DMS153 treated with DMSO at 0.1 percent for 48 hours (cell line): ENCODE data around the gene PRPF40B.
"Not testable (repeated sequence)": the region's sequence is repeated elsewhere in the genome, so short reads cannot be mapped to it uniquely, and the experiment has no call there.

Experiments
- DNase-seq: peaks from one replicate; lab custom pipeline; 2025; ENCODE audit not compliant: unreplicated experiment; lab: John Stamatoyannopoulos, UW

The PRPF40B gene

DNA sequence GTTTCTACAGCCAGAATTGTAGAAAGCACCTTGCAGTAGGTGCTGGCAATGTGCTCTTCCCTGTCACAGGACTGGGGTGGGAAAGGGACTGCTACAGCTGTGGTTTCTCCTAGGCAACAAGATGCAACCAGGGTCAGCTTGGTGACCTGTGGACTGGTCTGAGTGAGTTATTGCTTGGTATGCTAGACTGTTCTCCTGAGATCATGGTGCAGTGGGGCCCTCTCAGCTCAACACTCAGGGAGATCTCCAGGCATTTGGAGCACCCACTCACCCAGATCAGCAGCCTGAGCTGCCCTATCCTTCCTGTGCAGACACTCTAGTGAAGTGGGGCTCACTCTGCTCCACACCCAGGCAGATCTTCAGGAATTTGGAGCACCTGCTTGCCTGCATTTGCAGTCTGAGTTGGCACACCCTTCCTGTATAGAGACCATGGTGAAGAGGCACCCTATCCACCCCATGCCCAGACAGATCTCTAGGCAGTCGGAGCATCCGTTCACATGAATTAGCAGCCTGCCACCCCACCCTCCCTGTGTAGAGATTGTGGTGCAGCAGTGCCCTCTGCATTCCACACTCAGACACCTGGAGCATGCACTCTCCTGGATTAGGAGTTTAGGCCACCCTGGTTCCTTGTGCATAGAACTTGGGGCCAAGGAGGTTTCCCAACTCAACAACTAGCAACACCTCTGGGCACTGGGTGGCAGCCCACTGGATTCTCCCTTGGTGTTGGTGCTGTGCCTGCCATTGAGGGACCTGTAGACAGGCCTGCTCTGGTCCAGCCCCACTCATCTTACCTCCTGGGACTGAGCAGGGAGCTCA lies 14.1 kb upstream of the PRPF40B start:
- no peak for DNase-seq

DNA sequence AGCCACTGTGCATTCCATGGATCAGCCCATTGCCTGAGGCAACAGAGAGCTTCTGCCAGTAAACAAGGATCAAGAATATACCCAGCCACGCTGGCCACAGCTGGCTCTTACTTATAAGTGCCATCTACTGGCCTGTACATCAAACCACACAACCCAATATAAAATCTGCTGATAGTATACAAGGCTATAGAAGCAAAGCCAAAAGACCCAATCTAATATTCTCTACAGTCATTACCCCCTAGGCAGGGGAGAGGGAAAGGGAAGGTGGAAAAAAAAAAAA lies 13.5 kb upstream of the PRPF40B start:
- no peak for DNase-seq

DNA sequence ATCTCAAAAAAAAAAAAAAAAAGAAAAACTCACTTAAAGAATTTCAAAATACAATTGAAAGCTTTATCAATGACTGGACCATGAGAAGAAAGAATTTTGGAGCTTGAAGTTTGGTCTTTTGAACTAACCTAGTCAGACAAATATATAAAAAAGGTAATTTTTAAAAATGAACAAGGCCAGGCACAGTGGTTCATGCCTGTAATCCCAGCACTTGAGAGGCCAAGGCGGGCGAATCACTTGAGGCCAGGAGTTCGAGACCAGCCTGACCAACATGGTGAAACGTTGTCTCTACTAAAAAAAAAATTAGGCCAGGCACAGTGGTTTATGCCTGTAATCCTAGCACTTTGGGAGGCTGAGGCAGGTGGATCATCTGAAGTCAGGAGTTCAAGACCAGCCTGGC lies 12.6 kb upstream of the PRPF40B start:
- DNase-seq: not testable (repeated sequence)

GRCh38 chr12:49612210-49612609 lies 11.2 kb upstream of the PRPF40B start:
- DNase-seq: no peak

DNA sequence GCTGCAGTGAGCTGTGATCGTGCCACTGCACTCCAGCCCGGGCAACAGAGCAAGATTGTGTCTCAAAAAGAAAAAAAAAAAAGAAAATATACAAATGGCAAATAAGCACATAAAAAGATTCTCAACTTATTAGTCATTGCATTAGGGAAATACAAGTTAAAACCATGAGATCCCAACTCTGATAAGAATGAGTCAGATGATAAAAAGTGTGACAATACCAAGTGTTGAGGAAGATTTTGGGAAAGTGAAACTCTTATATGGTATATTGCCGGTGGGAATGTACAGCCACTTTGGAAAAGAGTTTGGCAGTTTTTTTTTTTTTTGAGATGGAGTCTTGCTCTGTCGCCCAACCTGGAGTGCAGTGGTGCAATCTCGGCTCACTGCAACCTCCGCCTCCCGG lies 7.6 kb upstream of the PRPF40B start:
- no peak for DNase-seq

DNA sequence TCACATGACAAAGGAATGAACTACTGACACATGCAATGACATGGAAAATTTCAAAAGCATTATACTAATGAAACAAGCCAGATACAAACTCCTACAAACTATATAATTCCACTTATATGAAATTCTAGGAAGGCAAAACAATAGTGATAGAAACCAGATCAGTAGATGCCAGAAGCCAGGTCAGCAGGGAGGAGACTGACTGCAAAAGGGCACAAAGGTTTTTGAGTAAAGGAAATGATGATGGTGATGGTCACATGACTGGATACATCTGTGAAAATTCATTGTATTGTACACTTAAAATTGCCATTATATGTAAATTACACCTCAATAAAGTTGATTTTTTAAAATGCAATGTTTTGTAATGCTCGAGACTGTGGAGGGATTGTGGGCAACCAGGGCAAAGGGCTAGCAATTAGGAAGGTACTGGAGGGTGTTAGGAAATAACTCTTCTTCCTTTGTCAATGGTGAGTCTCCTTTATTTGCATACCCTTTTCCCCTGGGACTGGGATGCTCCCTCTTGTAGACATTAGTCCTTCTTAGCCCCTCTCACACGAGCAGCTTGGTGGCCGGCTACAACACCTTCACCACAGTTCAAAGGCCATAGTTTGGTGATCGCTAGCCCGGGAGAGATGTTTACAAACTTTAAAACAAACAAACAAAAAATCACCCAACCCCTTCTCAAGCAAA lies 6.7 kb upstream of the PRPF40B start:
- DNase-seq: no peak

- no peak for DNase-seq
Measured at GRCh38 chr12:49618576-49618975, 4.8 kb upstream of the PRPF40B start.

DNA sequence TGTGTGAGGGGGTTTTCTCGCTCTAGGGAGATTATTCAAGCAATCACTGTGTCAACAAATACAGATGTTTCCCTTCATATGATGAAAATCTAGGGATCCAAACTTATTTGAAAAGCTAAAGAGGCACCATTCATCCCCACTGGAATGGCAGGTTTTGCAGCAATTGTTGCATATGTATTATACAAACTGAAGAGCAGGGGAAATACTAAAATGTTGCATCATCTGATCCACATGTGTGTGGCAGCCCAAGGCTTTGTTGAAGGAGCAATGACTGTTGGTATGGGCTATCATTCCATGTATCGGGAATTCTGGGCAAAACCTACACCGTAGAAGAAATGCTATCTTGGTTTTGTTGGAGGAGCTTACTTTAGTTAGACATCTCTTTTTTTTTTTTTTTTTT lies 4.1 kb upstream of the PRPF40B start:
- DNase-seq: no peak

DNA sequence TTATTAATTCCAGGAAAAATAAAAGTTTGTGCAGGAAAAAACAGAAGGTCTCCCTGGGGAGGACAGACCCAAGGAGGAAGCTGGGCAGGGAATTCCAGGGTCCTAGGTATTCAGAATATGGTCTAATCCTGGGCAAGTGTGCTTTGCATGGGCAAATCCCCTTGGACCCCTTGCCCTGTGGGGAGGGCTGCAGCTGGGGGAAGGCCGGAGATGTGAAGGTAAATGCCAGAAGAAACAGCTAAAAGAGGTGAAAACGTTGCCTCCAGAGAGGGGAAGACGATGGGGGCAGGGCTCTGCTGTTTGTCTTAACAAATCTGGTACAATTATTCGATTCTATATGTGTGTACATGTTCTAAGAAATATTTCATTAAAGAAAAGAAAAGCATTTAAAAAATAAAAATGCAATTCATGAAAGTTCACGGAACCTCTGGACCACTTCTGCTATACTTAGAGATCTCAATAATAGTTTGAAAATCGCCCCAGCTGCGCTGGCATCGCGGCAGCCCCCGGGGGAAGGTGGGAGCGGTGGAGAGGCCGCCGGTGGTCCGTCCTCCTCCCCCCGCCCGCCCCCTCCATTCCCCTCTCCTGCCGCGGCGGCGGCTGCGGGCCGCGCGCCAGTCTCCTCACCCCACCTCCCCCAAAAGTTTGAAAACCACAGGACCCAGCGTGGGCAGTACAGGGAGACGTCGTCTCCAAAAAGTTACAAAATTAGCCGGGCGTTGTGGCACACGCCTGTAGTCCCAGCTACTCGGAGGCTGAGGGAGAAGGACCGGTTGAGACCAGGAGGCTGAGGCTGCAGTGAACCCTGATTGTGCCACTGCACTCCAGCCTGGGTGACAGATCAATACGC lies 1.5 kb upstream of the PRPF40B start:
- DNase-seq: no peak

DNA sequence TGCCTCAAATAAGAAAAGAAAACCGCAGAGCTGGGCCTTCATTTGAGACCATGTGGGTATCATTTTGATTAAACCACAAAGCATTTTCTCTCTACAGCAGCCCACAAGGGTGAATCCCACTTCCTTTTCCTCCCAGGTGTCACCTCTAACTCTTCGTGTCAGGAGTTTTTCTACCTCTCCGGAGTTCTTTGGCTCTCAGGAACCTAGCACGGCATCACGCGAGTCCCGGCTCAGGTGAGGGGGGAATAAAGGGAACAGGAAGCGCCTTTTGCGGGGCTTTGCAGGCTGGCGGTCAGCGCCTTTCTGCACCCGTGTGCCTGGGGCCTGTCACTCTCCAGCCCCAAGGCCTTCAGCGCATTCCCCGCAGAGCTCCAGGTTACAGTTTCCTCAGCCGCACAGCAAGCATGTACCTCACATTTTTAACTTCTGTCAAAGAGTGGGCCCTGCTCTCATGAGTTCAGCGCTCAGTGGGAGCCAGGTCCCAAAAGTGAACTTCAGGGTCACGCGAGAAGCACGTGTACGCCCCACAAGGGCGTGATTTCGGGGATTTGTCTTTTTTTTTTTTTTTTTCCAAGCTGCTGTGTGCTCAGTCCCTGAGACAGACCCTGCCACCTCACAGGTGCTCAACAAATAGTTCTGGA lies 740 bp upstream of the PRPF40B start:
- peak; percentile 31 for DNase-seq

GRCh38 chr12:49624921-49625577 lies 1.7 kb downstream of the PRPF40B start:
- DNase-seq: no peak

DNA sequence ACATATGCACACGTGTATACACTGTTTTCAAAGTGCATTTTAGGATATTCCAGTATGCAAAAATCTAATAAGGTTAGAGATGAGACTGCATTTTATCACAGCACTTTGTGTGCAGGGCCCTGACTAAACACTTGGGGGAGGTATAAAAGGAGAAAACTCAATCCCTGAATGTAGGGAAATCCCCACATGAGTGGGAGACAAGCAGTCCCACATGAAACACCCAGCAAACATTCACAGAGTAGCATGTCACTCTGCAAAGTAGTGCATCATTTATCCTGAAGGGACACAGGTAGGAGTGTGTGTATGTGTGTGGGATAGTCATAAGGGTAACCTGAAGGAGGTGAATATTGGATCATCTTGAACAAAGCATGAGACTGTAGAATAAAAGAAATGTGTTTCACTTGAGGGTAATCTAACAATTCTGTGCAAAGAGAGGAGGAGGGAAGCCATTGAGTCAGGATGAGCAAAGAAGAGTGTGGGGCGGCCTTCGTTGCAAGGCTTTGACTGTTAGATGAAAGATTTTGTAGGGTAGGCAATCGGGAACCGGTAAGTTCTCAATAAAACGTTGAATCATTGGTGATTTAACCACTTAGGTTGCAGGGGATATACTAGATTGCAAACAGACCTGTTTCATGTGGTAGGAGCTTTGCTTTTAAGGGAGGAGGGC lies 2.9 kb downstream of the PRPF40B start:
- DNase-seq: no peak

GRCh38 chr12:49626836-49627235 lies 3.5 kb downstream of the PRPF40B start:
- no peak for DNase-seq

DNA sequence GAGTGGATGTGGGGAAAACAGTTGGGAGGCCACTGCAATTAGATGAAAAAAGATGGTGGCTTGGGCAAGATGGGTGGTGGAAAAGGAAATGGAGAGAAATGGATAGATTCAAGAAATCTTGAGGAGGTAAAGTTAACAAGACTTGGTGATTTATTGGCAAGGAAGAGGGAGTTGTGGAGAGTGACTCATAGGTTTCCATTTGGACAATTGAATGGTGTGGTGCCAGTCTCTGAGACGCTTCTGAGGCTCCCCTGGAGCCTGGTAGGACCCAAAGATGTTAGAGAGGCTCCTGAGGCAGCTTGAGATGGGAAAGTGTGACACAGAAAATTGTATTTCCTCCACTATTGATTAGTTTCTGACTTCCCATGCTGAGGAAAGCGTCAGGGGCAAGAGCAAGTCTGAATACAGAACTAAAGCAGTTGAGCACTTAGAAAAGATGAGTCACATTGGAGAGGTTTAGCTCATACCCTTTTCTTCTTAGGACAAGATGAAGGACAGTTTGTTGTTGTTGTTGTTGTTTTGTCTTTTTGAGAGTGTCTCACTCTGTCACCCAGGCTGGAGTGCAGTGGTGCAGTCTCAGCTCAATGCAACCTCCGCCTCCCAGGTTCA lies 4.5 kb downstream of the PRPF40B start:
- DNase-seq: no peak

DNA sequence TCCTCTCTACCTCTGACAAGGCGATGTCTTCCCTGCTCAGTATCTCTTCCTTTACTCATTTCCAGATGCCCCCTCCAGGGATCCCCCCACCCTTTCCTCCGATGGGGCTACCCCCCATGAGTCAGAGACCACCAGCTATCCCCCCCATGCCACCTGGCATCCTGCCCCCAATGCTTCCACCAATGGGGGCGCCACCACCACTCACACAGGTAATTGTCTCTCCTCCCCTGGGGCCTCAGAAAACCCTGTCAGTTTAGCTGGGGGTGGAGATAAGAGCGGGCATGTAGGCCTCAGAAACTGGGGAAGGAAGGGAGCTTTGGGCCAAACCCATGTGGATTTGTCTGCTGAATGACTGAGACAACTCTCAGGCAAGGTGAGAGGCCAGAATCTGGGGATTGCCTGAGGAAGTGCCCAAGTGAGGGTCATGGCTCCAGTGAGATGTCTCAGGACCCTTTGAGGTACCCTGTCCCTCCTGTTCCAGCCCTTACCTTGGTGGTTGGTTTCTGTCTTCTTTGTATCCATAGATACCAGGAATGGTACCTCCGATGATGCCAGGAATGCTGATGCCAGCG lies 8.1 kb downstream of the PRPF40B start:
- DNase-seq: no peak

GRCh38 chr12:49632401-49632800 lies 9.0 kb downstream of the PRPF40B start:
- DNase-seq: no peak

DNA sequence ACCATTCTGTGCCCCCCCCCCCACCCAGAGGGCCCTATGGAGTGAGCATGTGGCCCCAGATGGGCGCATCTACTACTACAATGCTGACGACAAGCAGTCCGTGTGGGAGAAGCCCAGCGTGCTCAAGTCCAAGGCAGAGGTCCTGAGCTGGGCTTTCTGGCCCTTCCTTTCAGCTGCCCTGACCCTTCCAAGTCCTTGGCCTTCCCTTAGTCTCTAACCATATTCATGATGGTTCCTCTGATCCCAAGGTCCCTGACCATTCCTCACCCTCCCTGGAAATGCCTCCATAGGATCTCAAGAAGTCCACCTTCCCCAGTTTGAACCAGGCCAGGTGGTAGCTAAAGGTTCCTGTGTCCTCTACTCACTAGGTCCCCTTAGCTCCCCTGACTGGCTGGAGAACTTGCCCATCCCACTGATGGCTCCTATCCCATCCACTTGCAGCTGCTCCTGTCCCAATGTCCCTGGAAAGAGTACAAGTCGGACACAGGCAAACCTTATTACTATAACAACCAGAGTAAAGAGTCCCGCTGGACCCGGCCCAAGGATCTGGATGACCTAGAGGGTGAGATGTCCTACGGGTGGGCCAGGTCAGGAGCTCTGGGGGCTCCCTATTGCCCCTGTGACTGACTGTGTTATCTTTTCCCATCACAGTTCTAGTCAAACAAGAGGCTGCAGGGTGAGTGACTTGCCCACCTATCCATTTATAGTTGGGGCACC lies 9.8 kb downstream of the PRPF40B start:
- DNase-seq: no peak

- no peak for DNase-seq
Measured at GRCh38 chr12:49633703-49634345, 10.5 kb downstream of the PRPF40B start.

GRCh38 chr12:49635036-49635435 lies 11.7 kb downstream of the PRPF40B start:
- DNase-seq: no peak
